Astrocyte (in vitro differentiated cells and primary cell): ENCODE data around the gene UNC5A.

ENCODE experiments used
- CTCF ChIP-seq: IDR thresholded peaks from 2 replicates; pipeline ENCODE4 v1.5.1; 2011; ENCODE audit warnings: low read depth, mild to moderate bottlenecking, inconsistent platforms, low read length, moderate library complexity; ENCODE audit not compliant: insufficient read depth
- EZH2 ChIP-seq: IDR thresholded peaks from 2 replicates; pipeline ENCODE4 v1.6.1; 2012; ENCODE audit warnings: mild to moderate bottlenecking, low read length, inconsistent platforms; ENCODE audit not compliant: insufficient read depth

GRCh38 chr5:176900780-176901204, 90.4 kb downstream of the UNC5A start:
- TF ChIP-seq EZH2 = no peak
- TF ChIP-seq CTCF = no peak
